ENCODE results near the gene EIF3K.
"Not testable (repeated sequence)": the region's sequence is repeated elsewhere in the genome, so short reads cannot be mapped to it uniquely, and the experiment has no call there.

EIF3K gene

GRCh38 chr19:38617764-38618589 is 1.0 kb upstream of the EIF3K start, which contains the start of gene MAP4K1:
MAP4K1 (minus strand) TSS chr19:38617953; CDS start chr19:38617895, 58 bp downstream.
- TF ChIP-seq L3MBTL2 (conservative IDR thresholded peaks at IDR 0.05), result no peak
- TF ChIP-seq FOXA1 (IDR thresholded peaks at IDR 0.05), result no peak
- TF ChIP-seq FOXM1 (IDR thresholded peaks at IDR 0.05; ENCODE audit: borderline replicate concordance), result no peak
- ChIA-PET POLR2A (interaction anchor here (0.6 to 3.0 kb wide), 26 partner anchors 8 to 314 kb away, joined by 3 to 39 read pairs (median 6); partner anchors contain the start of genes ACTN4, FAM98C, NFKBIB and SIRT2), CTCF (interaction anchor here (0.8 to 1.1 kb wide), 3 partner anchors 17 to 215 kb away, joined by 3 to 4 read pairs (median 3); partner anchors contain the start of gene FAM98C)
- no peak for DNase-seq (ENCODE audit: extremely low spot score)

- CTCF ChIA-PET, result no interaction called here
- TF ChIP-seq ARNT (IDR thresholded peaks at IDR 0.05), result no peak
- TF ChIP-seq SUZ12 (IDR thresholded peaks at IDR 0.05), result no peak
- no peak for TF ChIP-seq LEF1 (IDR thresholded peaks at IDR 0.05; ENCODE audit: borderline replicate concordance)
- no peak for TF ChIP-seq ZNF384 (IDR thresholded peaks at IDR 0.05)
- TF ChIP-seq TARDBP (IDR thresholded peaks at IDR 0.05), result no peak
- no peak for TF ChIP-seq FOXA1 (IDR thresholded peaks at IDR 0.05)
- no peak for TF ChIP-seq ELF4 (IDR thresholded peaks at IDR 0.05)
- no peak for TF ChIP-seq FOXK2 (IDR thresholded peaks at IDR 0.05)
- no peak for TF ChIP-seq NFRKB (IDR thresholded peaks at IDR 0.05)
- TF ChIP-seq BHLHE40 (IDR thresholded peaks at IDR 0.05; ENCODE audit: borderline replicate concordance), result no peak
- TF ChIP-seq SP1 (IDR thresholded peaks at IDR 0.05), result no peak
- no peak for TF ChIP-seq L3MBTL2 (conservative IDR thresholded peaks at IDR 0.05)
- no peak for TF ChIP-seq CTBP1 (IDR thresholded peaks at IDR 0.05; ENCODE audit: borderline replicate concordance)
- no peak for DNase-seq (ENCODE audit: extremely low spot score)
- POLR2A ChIA-PET, result interaction anchor here (0.7 to 3.0 kb wide), 27 partner anchors 9 to 245 kb away, joined by 3 to 39 read pairs (median 6); partner anchors contain the start of genes ACTN4, FAM98C, GGN and PSMD8
These were observed 580 bp downstream of the EIF3K start for GRCh38 chr19:38619361-38620174.

- CTCF ChIA-PET, result no interaction called here
These were observed 5.8 kb downstream of the EIF3K start for GRCh38 chr19:38624822-38625221.

GRCh38 chr19:38626401-38626800 is 7.4 kb downstream of the EIF3K start:
- CTCF ChIA-PET, result no interaction called here
- TF ChIP-seq L3MBTL2 (conservative IDR thresholded peaks at IDR 0.05) (no peak), FOXK2 (IDR thresholded peaks at IDR 0.05) (no peak), FOXM1 (IDR thresholded peaks at IDR 0.05; ENCODE audit: borderline replicate concordance) (no peak), SUZ12 (IDR thresholded peaks at IDR 0.05) (no peak), NFRKB (IDR thresholded peaks at IDR 0.05) (no peak), TARDBP (IDR thresholded peaks at IDR 0.05) (no peak), HDGF (IDR thresholded peaks at IDR 0.05; ENCODE audit: borderline replicate concordance) (no peak), ARNT (IDR thresholded peaks at IDR 0.05) (no peak), BHLHE40 (IDR thresholded peaks at IDR 0.05; ENCODE audit: borderline replicate concordance) (no peak), LEF1 (IDR thresholded peaks at IDR 0.05; ENCODE audit: borderline replicate concordance) (no peak), PKNOX1 (IDR thresholded peaks at IDR 0.05) (no peak), FOXA1 (IDR thresholded peaks at IDR 0.05) (no peak), ELF4 (IDR thresholded peaks at IDR 0.05) (no peak), SP1 (IDR thresholded peaks at IDR 0.05) (no peak), ZNF384 (IDR thresholded peaks at IDR 0.05) (no peak), CTBP1 (IDR thresholded peaks at IDR 0.05; ENCODE audit: borderline replicate concordance) (no peak)
- DNase-seq (ENCODE audit: extremely low spot score), result no peak
- POLR2A ChIA-PET, result interaction anchor here (1.1 kb wide), 1 partner anchor 115 kb away, joined by 3 read pairs; no protein-coding TSS in a partner anchor

More at GRCh38 chr19:38624822-38625221, 5.8 kb downstream of the EIF3K start:
- TF ChIP-seq FOXK2 (IDR thresholded peaks at IDR 0.05) (no peak), BHLHE40 (IDR thresholded peaks at IDR 0.05; ENCODE audit: borderline replicate concordance) (no peak), SUZ12 (IDR thresholded peaks at IDR 0.05) (no peak), LEF1 (IDR thresholded peaks at IDR 0.05; ENCODE audit: borderline replicate concordance) (no peak), L3MBTL2 (conservative IDR thresholded peaks at IDR 0.05) (no peak), ELF4 (IDR thresholded peaks at IDR 0.05) (no peak), FOXM1 (IDR thresholded peaks at IDR 0.05; ENCODE audit: borderline replicate concordance) (no peak), TARDBP (IDR thresholded peaks at IDR 0.05) (no peak), PKNOX1 (IDR thresholded peaks at IDR 0.05) (no peak), ZNF384 (IDR thresholded peaks at IDR 0.05) (no peak), FOXA1 (IDR thresholded peaks at IDR 0.05) (no peak), ARNT (IDR thresholded peaks at IDR 0.05) (no peak), SP1 (IDR thresholded peaks at IDR 0.05) (no peak), HDGF (IDR thresholded peaks at IDR 0.05; ENCODE audit: borderline replicate concordance) (no peak), NFRKB (IDR thresholded peaks at IDR 0.05) (no peak), CTBP1 (IDR thresholded peaks at IDR 0.05; ENCODE audit: borderline replicate concordance) (no peak)
- DNase-seq (ENCODE audit: extremely low spot score), result no peak
- POLR2A ChIA-PET, result no interaction called here

GRCh38 chr19:38629568-38629967 is 10.6 kb downstream of the EIF3K start:
- no peak for TF ChIP-seq BHLHE40 (IDR thresholded peaks at IDR 0.05; ENCODE audit: borderline replicate concordance)
- TF ChIP-seq ELF4 (IDR thresholded peaks at IDR 0.05), result no peak
- TF ChIP-seq SUZ12 (IDR thresholded peaks at IDR 0.05), result no peak
- TF ChIP-seq ARNT (IDR thresholded peaks at IDR 0.05), result no peak
- TF ChIP-seq FOXK2 (IDR thresholded peaks at IDR 0.05), result no peak
- no peak for TF ChIP-seq SP1 (IDR thresholded peaks at IDR 0.05)
- no peak for TF ChIP-seq HDGF (IDR thresholded peaks at IDR 0.05; ENCODE audit: borderline replicate concordance)
- TF ChIP-seq L3MBTL2 (conservative IDR thresholded peaks at IDR 0.05), result no peak
- CTCF ChIA-PET, result no interaction called here
- DNase-seq (ENCODE audit: extremely low spot score), result no peak
- POLR2A ChIA-PET, result interaction anchor here (2.5 kb wide), 1 partner anchor 11 kb away, joined by 10 read pairs; the partner anchor contains the start of gene EIF3K

GRCh38 chr19:38631301-38631700 is 12.3 kb downstream of the EIF3K start:
- DNase-seq (ENCODE audit: extremely low spot score); CTCF ChIA-PET; POLR2A ChIA-PET: not testable (repeated sequence)

GRCh38 chr19:38631811-38632475 is 13.0 kb downstream of the EIF3K start:
- ChIA-PET POLR2A (interaction anchor here (2.0 kb wide), 1 partner anchor 88 kb away, joined by 5 read pairs; no protein-coding TSS in a partner anchor), CTCF (interaction anchor here (0.6 kb wide), 1 partner anchor 162 kb away, joined by 6 read pairs; no protein-coding TSS in a partner anchor)
- not testable (repeated sequence) for DNase-seq (ENCODE audit: extremely low spot score)

Measured in HEK293T (cell line).